Calu3 (cell line): Measurements from ENCODE around the gene TTLL11. TPM values are rescaled to one million over a fixed set of nuclear protein-coding genes. Genes with fewer than 3 reads are reported as not detected.

ENCODE experiments used
- BruUV-seq: library from RNA; stranded (reverse); fragments of 400-500 nt; replicated peaks from 2 replicates; lab custom pipeline; 2021; lab: Mats Ljungman, UMichigan
- CTCF ChIA-PET: fragments of 300-600 bp; sonication (Branson Sonifier 250); formaldehyde crosslinking; loops from one replicate; lab custom pipeline; 2022; ENCODE audit warnings: antibody characterized with exemption; lab: Charles Lee
- DNase-seq: peaks from one replicate; pipeline ENCODE4 v3.0.0; 2022
- H3K27ac Mint-ChIP-seq: one replicate; pipeline ENCODE4 v1.8.0; 2022; ENCODE audit warnings: mixed read lengths; ENCODE audit not compliant: unreplicated experiment
- H3K27me3 Mint-ChIP-seq: one replicate; pipeline ENCODE4 v1.8.0; 2022; ENCODE audit warnings: mixed read lengths; ENCODE audit not compliant: unreplicated experiment
- H3K36me3 Mint-ChIP-seq: one replicate; pipeline ENCODE4 v1.8.0; 2022; ENCODE audit warnings: mild to moderate bottlenecking, moderate library complexity, mixed read lengths; ENCODE audit not compliant: insufficient read depth, unreplicated experiment
- H3K4me1 Mint-ChIP-seq: one replicate; pipeline ENCODE4 v1.8.0; 2022; ENCODE audit warnings: mild to moderate bottlenecking, low read depth, mixed read lengths; ENCODE audit not compliant: unreplicated experiment
- H3K4me3 Mint-ChIP-seq: one replicate; pipeline ENCODE4 v1.8.0; 2022; ENCODE audit warnings: mild to moderate bottlenecking, low read depth, moderate library complexity, mixed read lengths; ENCODE audit not compliant: unreplicated experiment
- H3K9me3 Mint-ChIP-seq: one replicate; pipeline ENCODE4 v1.8.0; 2022; ENCODE audit warnings: low read depth, mixed read lengths; ENCODE audit not compliant: unreplicated experiment
- intact Hi-C: fragments of 100-400 bp; cut with micrococcal nuclease; formaldehyde crosslinking; loops from one replicate; pipeline ENCODE4 v1.10.0; 2022; ENCODE audit not compliant: unreplicated experiment
- total RNA-seq: library from RNA; stranded (reverse); gene quantifications from 2 replicates; pipeline ENCODE4 v1.2.3, GENCODE V29; 2022
- TF ChIP-seq, protein P1 (sequence below): fragments of 200-600 bp; IDR thresholded peaks from one replicate; pipeline ENCODE4 v1.8.0; 2022; ENCODE audit warnings: antibody characterized with exemption; ENCODE audit not compliant: unreplicated experiment

TTLL11 gene
- total RNA-seq, 1 experiment from 2014 or later: 10.5 TPM

GRCh38 chr9:121838746-121839669, 254.1 kb downstream of the TTLL11 start:
- TF ChIP-seq, protein P1, sequence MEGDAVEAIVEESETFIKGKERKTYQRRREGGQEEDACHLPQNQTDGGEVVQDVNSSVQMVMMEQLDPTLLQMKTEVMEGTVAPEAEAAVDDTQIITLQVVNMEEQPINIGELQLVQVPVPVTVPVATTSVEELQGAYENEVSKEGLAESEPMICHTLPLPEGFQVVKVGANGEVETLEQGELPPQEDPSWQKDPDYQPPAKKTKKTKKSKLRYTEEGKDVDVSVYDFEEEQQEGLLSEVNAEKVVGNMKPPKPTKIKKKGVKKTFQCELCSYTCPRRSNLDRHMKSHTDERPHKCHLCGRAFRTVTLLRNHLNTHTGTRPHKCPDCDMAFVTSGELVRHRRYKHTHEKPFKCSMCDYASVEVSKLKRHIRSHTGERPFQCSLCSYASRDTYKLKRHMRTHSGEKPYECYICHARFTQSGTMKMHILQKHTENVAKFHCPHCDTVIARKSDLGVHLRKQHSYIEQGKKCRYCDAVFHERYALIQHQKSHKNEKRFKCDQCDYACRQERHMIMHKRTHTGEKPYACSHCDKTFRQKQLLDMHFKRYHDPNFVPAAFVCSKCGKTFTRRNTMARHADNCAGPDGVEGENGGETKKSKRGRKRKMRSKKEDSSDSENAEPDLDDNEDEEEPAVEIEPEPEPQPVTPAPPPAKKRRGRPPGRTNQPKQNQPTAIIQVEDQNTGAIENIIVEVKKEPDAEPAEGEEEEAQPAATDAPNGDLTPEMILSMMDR: no peak
- Mint-ChIP-seq H3K27ac (no peak overlapping the region), H3K4me3 (no peak overlapping the region), H3K36me3 (no peaks in the 10 kb centered on the region), H3K4me1 (no peaks in the 10 kb centered on the region), H3K27me3 (no peaks in the 10 kb centered on the region), H3K9me3 (no peaks in the 10 kb centered on the region)
- intact Hi-C loops: no loop called here
- no peak for DNase-seq
- no TSS peak for BruUV-seq
- CTCF ChIA-PET: no interaction called here

DNA sequence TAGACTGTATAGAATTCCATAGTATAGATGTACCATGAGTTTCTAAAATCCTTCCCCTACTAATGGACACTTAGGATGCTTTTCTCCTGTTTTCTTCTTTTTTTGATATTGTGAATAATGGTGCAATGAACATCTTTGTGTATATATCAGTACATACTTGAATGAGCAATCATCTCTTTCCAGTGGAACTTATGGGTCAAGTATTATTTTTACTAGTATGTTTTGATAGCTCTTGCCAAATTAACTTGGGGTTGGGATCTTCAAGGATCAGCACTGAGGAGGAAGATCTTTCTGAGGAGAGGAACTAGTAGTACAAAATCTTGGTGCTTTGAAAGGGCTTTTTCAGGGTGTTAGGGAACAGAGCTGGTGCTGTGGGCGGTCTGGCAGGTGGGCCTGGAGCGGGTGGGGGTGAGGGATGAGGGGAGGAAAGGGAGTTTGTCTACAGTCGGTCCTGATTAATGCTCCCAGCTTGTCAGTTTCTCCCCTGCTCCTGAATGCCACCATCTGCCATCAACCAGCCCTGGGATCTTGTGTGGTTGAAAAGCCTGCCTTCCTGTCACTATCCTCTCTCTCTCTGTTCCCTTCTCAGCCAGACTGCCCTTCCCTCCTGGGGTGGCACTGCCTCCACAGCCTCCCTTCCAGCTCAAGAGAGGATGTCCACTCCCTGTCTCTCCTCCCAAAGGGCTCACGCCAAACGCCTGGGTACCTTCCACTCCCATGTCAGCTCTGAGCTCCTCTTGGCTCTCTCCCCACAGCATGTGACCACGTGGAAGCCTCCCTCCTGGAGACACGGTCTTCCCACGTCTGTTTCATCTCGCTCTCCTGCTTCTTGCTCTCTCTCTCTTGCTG, 255.8 kb downstream of the TTLL11 start:
- no peaks in the 10 kb centered on the region for H3K36me3 Mint-ChIP-seq
- TF ChIP-seq, protein P1: no peak
- H3K9me3 Mint-ChIP-seq: no peaks in the 10 kb centered on the region
- no peaks in the 10 kb centered on the region for H3K27me3 Mint-ChIP-seq
- BruUV-seq: no TSS peak
- H3K27ac Mint-ChIP-seq: no peak overlapping the region
- no peak overlapping the region for H3K4me3 Mint-ChIP-seq
- intact Hi-C loops: no loop called here
- CTCF ChIA-PET: no interaction called here
- DNase-seq: no peak
- H3K4me1 Mint-ChIP-seq: no peaks in the 10 kb centered on the region

DNA sequence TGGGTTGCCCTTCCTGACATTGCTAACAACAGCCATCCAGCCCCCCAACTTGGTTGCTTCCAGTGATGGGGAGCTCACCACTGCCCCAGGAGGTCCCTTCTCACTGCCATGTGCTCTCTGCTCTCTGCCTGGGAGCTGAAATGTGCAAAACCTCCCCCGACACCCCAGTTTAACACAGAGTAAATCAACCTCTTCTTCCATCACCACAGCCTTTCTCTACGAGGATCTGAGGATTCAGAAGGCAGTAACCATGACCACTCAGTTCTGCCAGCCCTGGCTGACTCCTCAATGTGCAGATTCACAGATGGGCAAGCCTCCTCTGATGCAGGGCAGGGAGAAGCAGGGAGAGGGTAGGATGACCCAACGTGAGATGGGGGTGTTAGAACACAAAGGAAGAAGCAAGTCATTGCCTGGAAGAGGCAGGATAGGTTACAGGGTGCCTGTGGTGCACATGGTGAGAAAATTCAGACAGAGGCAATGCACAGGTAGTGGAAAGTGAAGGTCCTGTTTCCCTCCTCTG, 256.7 kb downstream of the TTLL11 start:
- TF ChIP-seq, protein P1: no peak

DNA sequence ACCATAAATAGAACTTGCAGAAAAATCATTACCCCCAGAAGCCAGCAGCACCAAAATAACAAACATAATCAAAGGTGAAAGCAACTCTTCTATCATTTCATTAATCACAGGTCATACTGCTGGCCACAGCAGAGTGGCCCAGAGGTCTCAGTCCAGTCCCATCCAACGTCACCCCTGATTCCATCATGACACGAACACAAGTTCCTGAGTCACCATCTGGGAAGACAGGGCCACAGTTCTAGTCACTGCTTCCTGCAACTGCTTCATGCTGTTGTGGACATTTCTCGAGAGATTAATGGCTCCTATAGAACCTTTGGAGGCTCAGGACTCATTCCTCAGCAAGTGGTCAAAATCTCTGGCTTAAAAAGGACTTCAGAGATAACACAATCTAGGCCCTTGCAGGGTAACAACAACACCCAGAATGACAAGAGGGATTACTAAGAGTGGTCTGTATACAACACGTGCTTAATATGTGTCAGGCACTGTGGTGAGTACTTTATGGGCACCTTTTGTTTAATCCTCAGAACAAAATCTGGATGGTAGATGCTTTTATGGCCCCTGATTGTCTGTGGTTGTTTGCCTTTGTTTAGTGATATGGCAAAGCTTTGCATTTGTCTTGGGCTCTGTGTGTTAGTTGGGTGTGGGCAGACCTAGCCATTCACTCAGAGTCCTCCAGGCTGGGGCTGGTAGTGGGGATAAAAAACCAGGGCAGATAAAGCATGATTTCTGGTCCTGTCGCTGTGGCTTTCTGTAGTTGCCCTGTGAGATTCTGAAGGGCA, 257.3 kb downstream of the TTLL11 start:
- CTCF ChIA-PET: no interaction called here
- no peak for DNase-seq
- Mint-ChIP-seq H3K4me1 (no peaks in the 10 kb centered on the region), H3K9me3 (no peaks in the 10 kb centered on the region), H3K4me3 (no peak overlapping the region), H3K27me3 (no peaks in the 10 kb centered on the region), H3K27ac (no peak overlapping the region), H3K36me3 (no peaks in the 10 kb centered on the region)
- BruUV-seq: no TSS peak
- TF ChIP-seq, protein P1: no peak
- intact Hi-C loops: no loop called here

More for the DNA sequence above, 256.7 kb downstream of the TTLL11 start:
- Mint-ChIP-seq H3K27ac (no peak overlapping the region), H3K4me1 (no peaks in the 10 kb centered on the region), H3K27me3 (no peaks in the 10 kb centered on the region), H3K36me3 (no peaks in the 10 kb centered on the region), H3K4me3 (no peak overlapping the region), H3K9me3 (no peaks in the 10 kb centered on the region)
- CTCF ChIA-PET: no interaction called here
- DNase-seq: no peak
- no TSS peak for BruUV-seq
- intact Hi-C loops: no loop called here
